NCI-H446 treated with DMSO at 0.1 percent for 48 hours (cell line): ENCODE results near the gene GRK3.

Experiments used
- DNase-seq: peaks from one replicate; lab custom pipeline; 2025; lab: John Stamatoyannopoulos, UW

The GRK3 gene

DNA sequence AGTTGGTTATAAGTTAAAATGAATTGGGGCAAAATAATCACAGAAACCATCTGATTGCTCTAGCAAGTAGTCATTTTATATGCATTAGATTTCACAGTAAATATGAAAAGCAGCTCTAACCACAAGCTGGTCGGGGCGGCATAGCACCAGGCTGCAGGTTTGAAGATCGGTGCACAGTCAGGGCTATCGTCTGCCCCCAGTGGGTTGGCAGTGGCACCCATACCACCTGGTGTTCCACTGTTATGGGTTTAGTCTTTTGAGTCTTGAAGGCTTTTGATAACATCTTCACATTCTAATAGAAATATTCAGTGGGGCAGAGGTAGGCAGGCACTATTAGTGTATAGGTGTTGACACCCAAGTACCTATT lies 62.1 kb downstream of the GRK3 start:
- DNase-seq, result no peak

DNA sequence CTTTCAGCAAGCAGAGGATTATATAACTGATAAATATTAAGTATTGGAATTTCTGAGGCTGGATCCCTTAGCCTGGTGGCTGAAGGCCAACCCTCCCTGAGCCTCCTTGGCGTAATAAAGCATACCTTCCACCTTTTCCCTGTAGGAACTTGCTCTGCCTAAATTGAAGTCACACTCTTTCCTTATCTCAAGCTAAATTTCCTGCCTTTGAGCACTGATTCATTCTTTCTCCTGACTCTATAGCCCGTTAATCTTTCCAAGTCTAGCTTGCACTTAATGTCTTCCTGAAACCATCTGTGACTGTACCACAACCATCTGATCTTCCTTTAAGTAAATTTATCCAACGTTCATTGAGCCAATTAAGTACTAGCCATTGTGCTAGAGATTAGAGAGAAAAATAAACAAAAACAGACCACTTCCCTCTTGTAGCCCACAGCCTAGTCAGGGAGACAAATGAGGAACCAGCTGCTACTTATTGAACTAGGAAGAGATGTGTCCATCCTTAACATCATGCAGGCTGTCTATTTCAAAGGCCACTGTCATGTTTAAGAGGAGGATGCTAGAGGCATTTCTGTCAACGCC lies 62.9 kb downstream of the GRK3 start:
- DNase-seq, result peak; percentile 56

DNA sequence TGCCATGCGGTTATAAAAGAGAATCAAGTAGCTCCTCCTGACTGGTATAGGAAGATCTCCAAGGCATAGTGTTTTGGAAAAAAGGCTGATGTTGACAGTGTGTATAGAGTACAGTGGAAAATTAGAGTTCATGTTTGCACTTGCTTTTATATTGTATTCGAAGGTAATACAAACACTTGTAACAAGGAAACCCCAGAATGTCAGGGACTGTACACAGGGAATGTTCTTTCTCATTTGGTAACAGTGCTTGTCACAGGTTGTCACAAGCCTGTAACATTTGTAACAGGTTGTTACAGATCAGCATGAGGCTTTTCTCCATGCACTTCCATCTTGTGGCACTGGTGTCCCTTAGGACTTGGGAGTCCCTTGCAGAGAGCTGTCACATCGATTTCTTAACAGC lies 64.0 kb downstream of the GRK3 start:
- DNase-seq, result no peak

DNA sequence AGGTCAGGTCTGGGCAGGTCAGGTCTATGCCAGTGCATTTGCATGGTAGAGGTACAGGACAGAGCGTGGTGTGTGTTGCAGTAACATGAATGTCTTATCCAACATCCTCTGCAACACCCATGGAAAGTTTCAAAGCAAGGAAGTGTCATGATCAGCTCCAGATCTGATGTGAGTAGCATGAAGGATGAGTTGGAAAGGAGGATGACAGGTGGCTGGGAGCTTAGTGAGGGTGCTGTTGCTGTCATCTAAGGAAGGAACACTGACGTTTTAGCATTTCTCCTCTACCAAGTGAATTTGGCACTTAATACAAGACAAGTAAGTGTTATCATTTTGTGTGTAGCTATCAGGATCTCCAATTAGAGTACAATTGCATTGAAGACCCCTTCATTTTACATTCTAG lies 65.1 kb downstream of the GRK3 start:
- DNase-seq, result peak; percentile 26

DNA sequence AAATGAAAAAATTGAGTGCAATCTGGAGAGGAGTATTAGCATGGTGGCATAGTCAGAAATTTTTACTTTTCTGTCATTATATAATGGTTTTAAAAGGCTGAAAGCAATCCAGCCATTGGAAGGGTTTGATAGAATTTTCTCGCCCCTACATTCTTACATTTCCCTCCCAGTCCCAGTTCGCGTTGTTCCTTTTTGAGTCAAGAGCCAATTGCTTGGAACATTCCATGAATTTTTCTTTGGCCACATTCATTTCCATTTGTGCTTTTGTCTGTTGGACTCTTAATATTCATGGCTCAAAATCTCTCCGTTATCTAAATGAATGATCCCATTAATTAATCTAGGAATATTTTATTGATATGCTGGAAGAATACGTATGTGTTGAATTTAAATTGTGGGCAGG lies 66.0 kb downstream of the GRK3 start:
- no peak for DNase-seq

DNA sequence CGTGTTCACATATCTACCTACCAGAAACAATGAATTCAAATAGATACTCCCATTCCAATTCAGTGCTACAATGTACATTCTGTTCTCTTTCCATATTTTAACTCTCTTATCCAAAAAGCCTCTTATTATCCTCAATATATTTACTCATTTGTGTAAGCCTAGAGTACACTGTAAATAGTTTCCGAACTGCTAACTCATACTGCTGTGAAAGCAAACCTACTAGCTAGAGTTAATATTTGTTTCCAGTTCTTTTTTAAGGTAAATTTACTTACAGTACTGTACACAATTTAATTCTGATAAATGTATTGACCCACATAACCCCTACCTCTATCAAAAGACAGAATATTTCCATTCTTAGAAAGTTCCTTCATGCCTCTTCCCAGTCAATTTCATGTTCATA lies 71.8 kb downstream of the GRK3 start:
- no peak for DNase-seq

DNA sequence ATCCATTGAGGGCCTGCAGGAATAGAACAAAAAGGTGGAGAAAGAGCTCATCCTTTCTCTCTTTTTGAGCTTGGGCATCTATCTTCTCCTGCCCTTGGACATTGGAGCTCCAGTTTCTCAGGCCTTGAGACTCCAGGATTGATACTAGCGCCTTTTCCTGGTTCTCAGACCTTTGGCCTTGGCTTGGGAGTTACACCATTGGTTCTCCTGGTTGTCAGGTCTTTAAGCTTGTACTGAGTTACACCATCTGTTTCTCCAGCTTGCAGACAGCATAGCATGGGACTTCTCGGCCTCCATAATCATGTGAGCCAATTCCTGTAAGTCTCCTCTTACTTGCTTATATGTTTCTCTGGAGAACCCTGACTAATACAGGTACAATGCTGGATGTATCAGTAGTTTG lies 72.6 kb downstream of the GRK3 start:
- DNase-seq, result no peak

DNA sequence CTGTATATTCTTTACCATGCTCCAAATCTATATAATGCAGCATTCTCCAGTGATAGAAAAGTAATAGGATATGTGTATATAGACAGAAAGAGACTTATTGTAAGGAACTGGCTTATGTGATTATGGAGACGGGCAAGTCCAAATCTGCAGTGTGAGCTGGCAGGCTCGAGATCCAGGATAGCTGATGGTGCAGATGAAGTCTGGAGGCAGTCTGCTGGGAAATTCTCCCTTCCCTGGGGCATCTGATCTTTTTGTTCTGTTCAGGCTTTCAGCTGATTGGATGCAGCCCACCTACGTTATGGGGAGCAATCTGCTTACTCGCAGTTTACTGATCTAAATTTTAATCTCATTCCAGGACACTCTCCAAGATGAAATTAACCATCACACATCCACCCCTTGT lies 73.2 kb downstream of the GRK3 start:
- DNase-seq, result no peak

DNA sequence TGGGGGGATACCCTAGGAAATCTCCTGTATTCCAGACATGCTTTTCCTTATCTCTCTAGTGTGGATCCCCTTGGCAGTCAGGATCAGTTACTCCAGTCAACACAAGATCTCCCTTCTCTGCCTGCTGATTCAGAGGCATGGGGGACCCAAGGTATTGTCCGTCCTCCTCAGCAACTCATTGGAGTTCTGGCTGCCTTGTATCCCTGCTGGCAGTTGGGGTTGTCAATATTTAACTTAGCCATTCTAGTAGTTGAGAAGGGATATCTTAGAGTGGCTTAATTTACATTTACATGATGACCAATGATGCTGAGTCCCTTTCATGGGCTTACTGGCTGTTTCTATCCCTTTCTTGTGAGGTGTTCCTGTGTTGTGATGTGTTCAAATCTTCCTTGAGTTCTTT lies 74.2 kb downstream of the GRK3 start:
- DNase-seq, result no peak

DNA sequence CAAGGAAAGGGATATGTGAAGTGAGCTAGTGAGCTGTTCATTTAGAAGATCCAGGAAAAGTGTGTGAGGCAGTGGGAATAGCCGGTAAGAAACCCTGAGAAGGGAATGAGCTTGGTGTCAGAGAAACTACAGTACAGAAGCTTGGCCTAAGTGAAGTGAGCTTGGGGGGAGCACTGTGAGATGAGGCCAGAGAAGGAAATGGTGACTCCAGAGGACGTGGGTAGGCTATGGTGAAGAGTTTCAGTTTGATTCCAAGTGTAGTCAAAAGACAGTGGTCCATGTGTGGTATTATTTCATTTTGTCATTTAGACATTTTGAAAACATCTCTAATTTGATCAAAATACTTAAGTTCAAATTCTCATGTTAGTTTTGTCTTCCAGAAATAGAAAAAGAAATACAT lies 77.2 kb downstream of the GRK3 start:
- DNase-seq, result no peak

DNA sequence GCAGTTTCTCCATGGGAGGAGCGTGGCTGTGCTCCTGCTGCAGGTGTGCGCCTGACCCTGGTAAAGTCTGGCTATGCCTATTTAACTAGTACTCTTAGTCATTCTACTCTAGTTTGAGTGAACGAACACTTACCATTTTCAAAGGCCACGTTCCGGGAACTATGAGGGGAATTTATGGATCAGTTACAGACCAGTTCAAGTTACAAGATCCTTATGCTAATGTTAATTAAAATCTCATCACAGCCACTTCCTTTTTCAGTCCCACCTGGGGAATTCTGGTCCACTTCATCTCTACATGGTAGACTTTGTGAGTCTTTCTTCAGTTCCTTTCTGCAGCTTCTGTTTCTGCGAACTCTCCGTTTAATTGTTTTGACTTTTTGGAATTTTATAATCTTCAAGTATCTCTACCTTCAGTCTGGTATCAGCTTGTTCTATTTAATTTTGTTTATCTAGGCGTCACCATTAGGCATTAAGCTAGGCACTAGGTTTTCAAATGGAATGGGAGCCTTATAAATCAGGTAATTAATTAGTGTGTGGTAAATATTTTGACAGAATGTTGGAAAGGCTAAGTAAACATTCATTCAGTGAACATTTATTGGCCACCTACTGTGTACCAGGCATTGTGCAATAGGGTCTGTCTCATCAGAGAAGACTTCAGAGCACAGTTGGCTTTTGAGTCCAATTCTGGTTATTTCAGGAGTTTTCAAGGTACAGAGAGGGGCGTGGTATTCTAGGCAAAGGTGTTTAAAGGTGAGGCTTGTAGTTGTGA lies 78.9 kb downstream of the GRK3 start:
- DNase-seq, result no peak

DNA sequence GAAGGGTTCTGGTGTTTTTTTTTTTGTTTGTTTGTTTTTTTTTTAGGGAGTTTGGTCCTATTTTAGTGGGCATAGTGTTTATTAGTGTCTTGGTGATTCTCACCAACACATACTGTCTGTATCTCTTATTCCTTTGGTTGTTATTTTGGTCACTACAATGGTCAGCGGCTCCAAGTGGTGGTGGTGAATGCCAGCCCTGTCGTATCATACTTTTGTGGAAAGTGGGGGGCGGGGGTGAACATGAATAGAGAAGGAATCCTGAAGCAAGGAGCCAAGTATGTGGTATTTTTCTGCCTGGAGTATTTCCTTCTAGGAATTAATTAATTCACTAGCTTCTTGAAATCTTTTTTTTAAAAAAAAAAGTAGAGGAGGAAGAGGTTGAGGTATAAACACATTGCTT lies 79.6 kb downstream of the GRK3 start:
- no peak for DNase-seq

DNA sequence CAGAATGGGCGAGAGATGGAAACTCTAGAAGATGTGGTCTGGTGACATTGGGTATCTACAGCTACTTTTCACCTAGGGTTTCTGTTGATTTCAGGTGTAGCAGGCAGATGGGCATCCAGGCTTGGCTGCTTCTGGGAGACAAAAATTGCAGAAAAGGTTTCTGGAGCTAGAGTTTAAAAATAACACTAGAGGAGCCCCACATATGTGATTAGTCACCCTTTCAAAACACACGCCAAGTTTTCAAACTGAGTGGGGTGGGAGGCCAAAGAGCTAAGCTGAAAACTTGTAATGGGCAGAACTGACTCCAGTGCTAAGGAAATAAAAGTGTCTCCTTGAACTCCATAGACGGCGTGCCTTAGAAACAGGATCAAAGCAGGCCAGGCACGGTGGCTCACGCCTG lies 80.8 kb downstream of the GRK3 start:
- DNase-seq, result no peak

DNA sequence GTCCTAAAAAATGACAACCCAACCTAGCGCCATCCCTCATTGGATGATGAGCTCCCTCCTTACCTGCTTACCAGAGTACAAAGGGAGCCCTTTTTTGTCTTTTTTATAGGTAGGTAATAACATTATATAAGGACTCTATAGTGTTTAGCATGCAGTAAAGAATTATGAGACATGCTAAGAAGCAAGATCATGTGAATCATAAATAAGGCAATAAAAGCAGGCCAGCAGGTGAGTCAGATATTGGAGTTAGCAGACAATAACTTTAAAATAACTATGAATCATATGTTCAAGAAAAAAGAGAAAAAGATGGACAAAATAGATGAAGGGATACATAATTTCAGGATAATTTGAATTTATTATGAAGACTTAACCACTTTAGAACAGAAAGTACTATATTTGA lies 81.5 kb downstream of the GRK3 start:
- DNase-seq, result no peak

DNA sequence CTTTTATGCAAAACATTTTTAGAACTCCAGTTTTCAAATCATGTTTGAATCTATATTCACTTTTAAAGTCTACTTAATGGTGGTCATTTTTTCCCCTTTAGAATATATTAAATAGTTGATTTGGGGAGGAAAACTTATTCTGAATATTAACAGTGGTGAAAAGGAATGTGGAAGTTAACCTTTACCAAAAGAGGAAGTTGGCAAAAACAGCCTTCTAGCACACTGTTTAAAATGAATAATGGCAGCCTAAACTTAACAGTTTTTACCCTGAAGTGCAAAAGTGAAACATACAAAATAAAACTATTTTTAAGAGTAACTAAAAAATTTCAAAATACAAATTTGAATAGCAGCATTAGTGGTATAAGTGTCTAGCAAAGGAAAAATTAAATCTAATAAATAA lies 86.4 kb downstream of the GRK3 start:
- no peak for DNase-seq

DNA sequence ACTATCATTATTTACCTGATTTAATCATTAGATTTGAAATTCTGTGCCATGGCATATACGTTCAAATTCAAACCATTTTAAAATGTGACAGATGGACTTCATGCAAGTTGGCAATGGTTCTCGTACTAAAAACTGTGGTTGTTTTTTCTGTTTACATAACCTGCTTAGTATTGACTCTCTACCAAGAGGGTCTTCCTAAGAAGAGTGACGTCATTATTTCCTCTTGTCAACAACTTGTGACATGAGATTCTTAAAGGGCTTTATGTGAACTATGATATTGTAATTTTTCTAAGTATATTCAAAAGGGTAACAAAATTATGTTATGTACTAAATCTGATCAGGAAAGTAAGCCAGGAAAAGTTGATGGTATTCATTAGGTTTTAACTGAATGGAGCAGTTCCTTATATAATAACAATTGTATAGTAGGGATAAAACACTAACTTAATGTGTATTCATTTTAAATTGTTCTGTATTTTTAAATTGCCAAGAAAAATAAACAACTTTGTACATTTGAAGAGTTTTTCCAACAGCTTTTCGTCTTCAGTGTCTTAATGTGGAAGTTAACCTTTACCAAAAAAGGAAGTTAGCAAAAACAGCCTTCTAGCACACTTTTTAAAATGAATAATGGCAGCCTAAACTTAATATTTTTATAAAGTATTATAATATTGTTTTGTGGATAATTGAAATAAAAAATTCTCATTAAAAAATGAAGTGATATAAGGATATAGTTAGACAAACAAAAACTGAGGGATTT lies 87.0 kb downstream of the GRK3 start:
- DNase-seq, result peak; percentile 85

DNA sequence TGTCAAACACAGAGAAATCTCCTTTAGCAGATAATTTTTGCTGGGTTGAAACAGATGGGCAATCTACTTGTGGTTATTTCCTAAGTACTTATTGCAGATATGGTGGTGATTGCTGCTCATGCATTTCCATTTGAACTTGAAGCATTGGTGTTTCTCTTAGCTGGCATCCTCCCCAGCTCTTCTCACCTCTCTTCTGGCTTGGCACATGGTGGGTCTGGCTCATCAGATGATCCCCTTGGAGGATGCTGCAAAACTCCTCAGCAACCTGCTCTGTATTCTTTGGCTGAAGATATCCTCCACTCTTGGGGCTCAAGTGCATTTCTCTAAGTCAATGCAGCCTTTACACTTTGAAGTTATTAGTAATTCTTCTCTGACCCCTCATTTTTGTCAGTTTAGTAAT lies 90.2 kb downstream of the GRK3 start:
- DNase-seq, result peak; percentile 71

DNA sequence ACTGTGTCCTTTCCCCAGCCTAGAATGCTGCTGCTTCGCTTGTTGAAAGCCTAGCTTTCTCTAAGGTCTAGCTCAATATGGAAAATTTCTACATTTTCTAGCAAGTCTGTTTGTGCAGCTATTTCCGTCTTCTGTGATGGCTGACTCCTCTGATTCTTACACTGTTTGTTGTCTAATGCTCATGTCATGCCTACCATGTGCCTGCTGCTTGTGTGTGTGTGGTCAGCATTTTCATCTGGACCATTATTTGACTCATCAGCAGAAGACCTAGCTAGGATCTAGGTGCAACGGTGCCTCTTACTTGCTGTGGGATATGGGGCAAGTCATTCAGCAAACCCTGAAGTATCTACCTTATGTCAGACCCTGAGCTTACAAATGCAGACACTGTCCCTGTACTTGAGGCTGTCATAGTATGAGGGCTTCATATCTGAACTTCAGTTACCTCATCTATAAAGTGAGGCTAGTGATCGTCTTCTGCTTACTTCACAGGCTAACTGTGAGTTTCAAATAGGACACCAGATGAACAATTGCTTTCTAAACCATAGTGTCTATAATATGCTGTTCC lies 91.0 kb downstream of the GRK3 start:
- no peak for DNase-seq

DNA sequence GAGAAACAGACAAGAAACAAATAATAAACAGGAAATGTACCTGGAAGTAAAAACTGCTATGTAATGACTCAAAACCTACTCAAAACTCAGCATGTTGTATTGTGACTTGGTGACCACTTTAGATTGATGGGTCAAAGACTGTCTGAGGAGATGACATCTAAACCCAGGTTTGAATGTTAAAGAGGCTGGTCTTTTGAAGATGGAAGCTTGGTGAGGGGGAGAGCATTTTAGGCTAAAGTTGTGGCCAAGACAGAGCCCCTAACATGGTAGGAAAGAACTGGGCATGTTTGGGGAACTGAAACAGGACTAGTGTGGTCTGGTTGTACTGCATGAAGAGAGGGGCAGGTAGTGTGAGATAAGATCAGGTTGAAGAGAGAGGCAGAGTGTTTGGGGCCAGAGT lies 92.2 kb downstream of the GRK3 start:
- DNase-seq, result no peak

DNA sequence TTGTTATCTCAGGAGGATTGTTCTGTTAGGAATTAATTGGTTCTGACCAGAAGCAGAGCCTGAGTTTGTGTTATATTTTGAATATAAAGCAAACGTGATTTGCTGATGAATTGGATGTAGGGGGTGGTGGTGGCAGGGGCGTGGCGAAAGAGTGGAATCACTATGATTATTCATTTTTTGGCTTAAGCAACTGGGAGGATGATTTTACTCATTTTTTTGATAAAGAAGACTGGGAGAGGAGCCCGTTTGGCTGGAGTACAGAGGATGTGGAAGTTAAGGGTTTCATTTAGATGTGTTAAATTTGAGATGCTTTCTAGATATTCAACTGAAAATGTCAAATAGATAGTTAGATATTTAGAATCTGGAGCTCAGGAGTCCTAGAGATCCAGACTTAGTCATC lies 94.2 kb downstream of the GRK3 start:
- peak; percentile 48 for DNase-seq

DNA sequence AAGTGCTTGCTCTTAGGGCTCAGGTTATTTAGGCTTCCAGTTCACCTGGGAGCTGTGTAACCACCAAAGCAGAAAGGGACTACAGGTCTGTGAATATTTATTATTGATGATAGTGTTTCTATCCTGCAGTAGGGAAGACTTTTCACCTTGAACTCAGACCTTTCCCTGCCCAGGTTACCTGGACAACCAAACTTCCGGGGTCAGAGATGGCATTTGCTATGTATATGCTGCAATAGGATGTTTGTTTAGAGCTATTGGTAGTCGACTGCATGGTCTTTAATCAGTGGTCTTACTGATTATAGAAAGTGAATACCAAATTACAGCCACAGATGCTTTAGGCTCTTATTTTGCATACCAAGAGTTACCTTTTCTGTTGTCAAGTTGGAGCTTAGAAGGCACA lies 94.9 kb downstream of the GRK3 start:
- DNase-seq, result no peak

DNA sequence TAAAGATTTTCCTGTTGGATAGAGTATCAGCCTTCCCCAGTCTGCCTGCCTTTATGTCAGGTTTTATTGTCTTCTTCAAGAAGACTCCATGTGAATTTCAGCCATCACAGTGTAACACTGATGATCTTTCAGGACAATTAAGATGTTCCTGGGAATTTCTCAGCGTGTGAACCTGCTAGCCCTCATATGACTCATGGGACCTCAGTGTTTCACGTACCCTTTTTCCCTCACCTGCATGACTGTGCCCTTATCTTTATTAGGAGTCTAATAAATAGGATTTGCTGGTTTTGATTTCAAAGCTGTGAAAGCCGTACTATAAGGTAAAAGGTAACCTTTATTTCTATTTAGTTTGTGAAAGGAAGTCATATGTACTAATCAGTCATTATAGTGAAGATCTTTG lies 95.9 kb downstream of the GRK3 start:
- no peak for DNase-seq

DNA sequence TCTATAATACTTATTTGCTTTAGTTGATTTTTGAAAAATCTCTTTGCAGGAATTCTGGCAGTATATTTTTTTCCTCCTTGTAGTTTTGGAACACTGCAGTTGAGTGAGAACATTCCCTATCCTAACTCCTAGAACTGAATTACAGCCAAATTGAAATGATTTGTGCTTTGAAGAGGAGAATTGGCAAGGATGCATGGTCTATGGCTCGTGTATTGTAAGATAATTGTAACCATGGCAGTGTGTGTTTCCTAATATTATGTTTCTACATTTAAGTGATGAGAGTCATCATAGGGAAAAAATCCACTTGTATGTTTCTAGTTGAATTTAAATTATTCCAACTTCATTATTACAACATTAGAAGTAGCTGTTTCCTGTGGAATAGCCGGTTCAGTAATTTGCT lies 96.6 kb downstream of the GRK3 start:
- peak; percentile 83 for DNase-seq
